ENCODE measurements around the gene HOXA9.

GRCh38 chr7:27140126-27140857 lies 25.0 kb downstream of the HOXA9 start:
- TF ChIP-seq, protein P1, sequence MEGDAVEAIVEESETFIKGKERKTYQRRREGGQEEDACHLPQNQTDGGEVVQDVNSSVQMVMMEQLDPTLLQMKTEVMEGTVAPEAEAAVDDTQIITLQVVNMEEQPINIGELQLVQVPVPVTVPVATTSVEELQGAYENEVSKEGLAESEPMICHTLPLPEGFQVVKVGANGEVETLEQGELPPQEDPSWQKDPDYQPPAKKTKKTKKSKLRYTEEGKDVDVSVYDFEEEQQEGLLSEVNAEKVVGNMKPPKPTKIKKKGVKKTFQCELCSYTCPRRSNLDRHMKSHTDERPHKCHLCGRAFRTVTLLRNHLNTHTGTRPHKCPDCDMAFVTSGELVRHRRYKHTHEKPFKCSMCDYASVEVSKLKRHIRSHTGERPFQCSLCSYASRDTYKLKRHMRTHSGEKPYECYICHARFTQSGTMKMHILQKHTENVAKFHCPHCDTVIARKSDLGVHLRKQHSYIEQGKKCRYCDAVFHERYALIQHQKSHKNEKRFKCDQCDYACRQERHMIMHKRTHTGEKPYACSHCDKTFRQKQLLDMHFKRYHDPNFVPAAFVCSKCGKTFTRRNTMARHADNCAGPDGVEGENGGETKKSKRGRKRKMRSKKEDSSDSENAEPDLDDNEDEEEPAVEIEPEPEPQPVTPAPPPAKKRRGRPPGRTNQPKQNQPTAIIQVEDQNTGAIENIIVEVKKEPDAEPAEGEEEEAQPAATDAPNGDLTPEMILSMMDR (IDR thresholded peaks at IDR 0.05): no peak
- TF ChIP-seq POLR2A (IDR thresholded peaks at IDR 0.05) (no peak), POLR2AphosphoS5 (IDR thresholded peaks at IDR 0.05) (no peak), EP300 (IDR thresholded peaks at IDR 0.05) (no peak)
